GM19395 (cell line): ENCODE data around the gene RUBCNL.
"Not testable (repeated sequence)": the region's sequence is repeated elsewhere in the genome, so short reads cannot be mapped to it uniquely, and the experiment has no call there.

Experiments
- ATAC-seq: cut with Tn5 transposase; IDR thresholded peaks from one replicate; pipeline ENCODE4 v1.9.1; 2021; ENCODE audit warnings: mild to moderate bottlenecking, moderate library complexity; ENCODE audit not compliant: unreplicated experiment

Gene RUBCNL

GRCh38 chr13:46374710-46375109 lies 12.3 kb downstream of the RUBCNL start:
- no peak for ATAC-seq

GRCh38 chr13:46373623-46374022 lies 13.4 kb downstream of the RUBCNL start:
- ATAC-seq, result no peak

- not testable (repeated sequence) for ATAC-seq
These were observed 14.1 kb downstream of the RUBCNL start for GRCh38 chr13:46372938-46373337.

GRCh38 chr13:46372071-46372470 lies 15.0 kb downstream of the RUBCNL start:
- ATAC-seq, result no peak

- peak; percentile 81 for ATAC-seq
These were observed 17.4 kb downstream of the RUBCNL start for GRCh38 chr13:46369506-46370277.

GRCh38 chr13:46367617-46368327 lies 19.3 kb downstream of the RUBCNL start:
- no peak for ATAC-seq

- ATAC-seq, result no peak
These were observed 25.6 kb downstream of the RUBCNL start for GRCh38 chr13:46361276-46361934.

- ATAC-seq, result no peak
These were observed 26.4 kb downstream of the RUBCNL start for GRCh38 chr13:46360604-46361003.

GRCh38 chr13:46359714-46360113 lies 27.3 kb downstream of the RUBCNL start:
- ATAC-seq, result no peak

- ATAC-seq, result no peak
These were observed 31.0 kb downstream of the RUBCNL start for GRCh38 chr13:46355901-46356590.

GRCh38 chr13:46355088-46355468 lies 32.0 kb downstream of the RUBCNL start:
- no peak for ATAC-seq

- ATAC-seq, result no peak
These were observed 32.6 kb downstream of the RUBCNL start for GRCh38 chr13:46354156-46355087.

- ATAC-seq, result no peak
These were observed 34.2 kb downstream of the RUBCNL start for GRCh38 chr13:46352805-46353204.

- ATAC-seq, result no peak
These were observed 37.0 kb downstream of the RUBCNL start for GRCh38 chr13:46350003-46350402.

- no peak for ATAC-seq
These were observed 38.1 kb downstream of the RUBCNL start for GRCh38 chr13:46348961-46349360.

GRCh38 chr13:46347277-46347676 lies 39.8 kb downstream of the RUBCNL start:
- no peak for ATAC-seq

- no peak for ATAC-seq
These were observed 41.2 kb downstream of the RUBCNL start for GRCh38 chr13:46345866-46346265.

GRCh38 chr13:46345398-46345797 lies 41.7 kb downstream of the RUBCNL start:
- no peak for ATAC-seq

- no peak for ATAC-seq
These were observed 43.6 kb downstream of the RUBCNL start for GRCh38 chr13:46343279-46343994.

GRCh38 chr13:46342538-46342937 lies 44.5 kb downstream of the RUBCNL start:
- no peak for ATAC-seq
